Caco-2 (cell line): ENCODE data around the gene EFCAB12. TPM values are rescaled to one million over a fixed set of nuclear protein-coding genes. Genes with fewer than 3 reads are reported as not detected.

Experiments used
- BruUV-seq: library from RNA; stranded (reverse); fragments of 400-500 nt; replicated peaks from 2 replicates; lab custom pipeline; 2021; lab: Mats Ljungman, UMichigan
- CTCF ChIA-PET: fragments of 300-600 bp; sonication (Branson Sonifier 250); formaldehyde crosslinking; loops from one replicate; lab custom pipeline; 2022; ENCODE audit warnings: antibody characterized with exemption; lab: Charles Lee
- POLR2A ChIA-PET: fragments of 300-600 bp; sonication (Branson Sonifier 250); formaldehyde crosslinking; loops from one replicate; lab custom pipeline; 2022; ENCODE audit warnings: antibody characterized with exemption; lab: Charles Lee
- DNase-seq, 2 experiments: peaks; one replicate each; pipeline versions ENCODE4 v3.0.0 to v3.0.0-alpha.2; 2020 to 2022
- H3K27me3 ChIP-seq: replicated peaks from 2 replicates; pipeline ENCODE4 v1.6.0; 2011; ENCODE audit warnings: low read length; ENCODE audit not compliant: control insufficient read depth, insufficient read depth
- H3K36me3 ChIP-seq: 2 replicates; pipeline ENCODE4 v1.5.1; 2011; ENCODE audit warnings: low read length; ENCODE audit not compliant: control insufficient read depth, insufficient read depth
- H3K4me1 ChIP-seq: fragments of 250-450 bp; sonication (Bioruptor Pico); 2 replicates; pipeline ENCODE4 v1.5.1; 2020; ENCODE audit warnings: mild to moderate bottlenecking
- H3K4me3 ChIP-seq: 2 replicates; pipeline ENCODE4 v1.5.1; 2011; ENCODE audit warnings: low read depth, mild to moderate bottlenecking, control low read depth, low read length
- H3K9me3 ChIP-seq: fragments of 250-450 bp; sonication (Bioruptor Pico); 2 replicates; pipeline ENCODE4 v1.5.1; 2020; ENCODE audit warnings: mild to moderate bottlenecking, moderate library complexity
- H3K27ac Mint-ChIP-seq: one replicate; pipeline ENCODE4 v1.8.0; 2022; ENCODE audit warnings: mixed read lengths; ENCODE audit not compliant: unreplicated experiment
- H3K27me3 Mint-ChIP-seq: one replicate; pipeline ENCODE4 v1.8.0; 2022; ENCODE audit warnings: mixed read lengths; ENCODE audit not compliant: insufficient read depth, unreplicated experiment
- H3K36me3 Mint-ChIP-seq: one replicate; pipeline ENCODE4 v1.8.0; 2022; ENCODE audit warnings: mild to moderate bottlenecking, mixed read lengths; ENCODE audit not compliant: insufficient read depth, unreplicated experiment
- H3K4me1 Mint-ChIP-seq: one replicate; pipeline ENCODE4 v1.8.0; 2022; ENCODE audit warnings: low read depth, mixed read lengths; ENCODE audit not compliant: unreplicated experiment
- H3K4me3 Mint-ChIP-seq: one replicate; pipeline ENCODE4 v1.8.0; 2022; ENCODE audit warnings: mild to moderate bottlenecking, moderate library complexity, mixed read lengths; ENCODE audit not compliant: unreplicated experiment
- H3K9me3 Mint-ChIP-seq: one replicate; pipeline ENCODE4 v1.8.0; 2022; ENCODE audit warnings: mixed read lengths; ENCODE audit not compliant: unreplicated experiment
- CTCF ChIP-seq, 2 experiments: fragments of 200-600 bp in 1 of 2; IDR thresholded peaks; 1 replicate in 1 of 2; 2 replicates in 1 of 2; pipeline versions ENCODE4 v1.5.1 to v1.8.0; 2011 to 2022; ENCODE audit warnings: antibody characterized with exemption in 1 of 2, control low read depth in 1 of 2, inconsistent platforms in 1 of 2, low read depth in 1 of 2, low read length in 1 of 2, mild to moderate bottlenecking in 1 of 2, moderate library complexity in 1 of 2; ENCODE audit not compliant: insufficient read depth in 1 of 2, severe bottlenecking in 1 of 2, unreplicated experiment in 1 of 2
- intact Hi-C: fragments of 100-400 bp; cut with micrococcal nuclease; formaldehyde crosslinking; loops from one replicate; pipeline ENCODE4 v1.10.0; 2022; ENCODE audit not compliant: unreplicated experiment
- total RNA-seq: library from RNA; stranded (reverse); gene quantifications from 2 replicates; pipeline ENCODE4 v1.2.3, GENCODE V29; 2022

The EFCAB12 gene
- total RNA-seq, 1 experiment from 2014 or later, result 0.14 TPM

- H3K36me3 Mint-ChIP-seq, result peaks cover 16% of the 10 kb centered on the region
- ChIA-PET POLR2A (no interaction called here), CTCF (no interaction called here)
- H3K27ac Mint-ChIP-seq, result no peak overlapping the region
- H3K27me3 ChIP-seq, result no peaks in the 10 kb centered on the region
- no peaks in the 10 kb centered on the region for H3K4me1 ChIP-seq
- H3K9me3 ChIP-seq, result peaks cover 20% of the 10 kb centered on the region; the same call in 1 of the 2 replicates
- no peak for DNase-seq
- H3K36me3 ChIP-seq, result no peaks in the 10 kb centered on the region
- no peak overlapping the region for H3K4me3 Mint-ChIP-seq
- no peaks in the 10 kb centered on the region for H3K4me1 Mint-ChIP-seq
- H3K9me3 Mint-ChIP-seq, result no peaks in the 10 kb centered on the region
- intact Hi-C loops, result loop anchor here (2.0 to 5.0 kb wide), 5 partner anchors 16 to 245 kb away; partner anchors contain the start of gene MBD4
- no TSS peak for BruUV-seq
- no peak overlapping the region for H3K4me3 ChIP-seq
- H3K27me3 Mint-ChIP-seq, result no peaks in the 10 kb centered on the region
- no peak for TF ChIP-seq CTCF (IDR thresholded peaks at IDR 0.05; ENCODE audit: insufficient read depth in 1 of 2, low read depth in 1 of 2, low read length in 1 of 2, severe bottlenecking in 1 of 2, unreplicated experiment in 1 of 2)
These were observed 46.1 kb downstream of the EFCAB12 start for GRCh38 chr3:129382366-129382765.

GRCh38 chr3:129379582-129380358 lies 48.7 kb downstream of the EFCAB12 start:
- no peak for TF ChIP-seq CTCF (IDR thresholded peaks at IDR 0.05; ENCODE audit: insufficient read depth in 1 of 2, low read depth in 1 of 2, low read length in 1 of 2, severe bottlenecking in 1 of 2, unreplicated experiment in 1 of 2)
- no peaks in the 10 kb centered on the region for H3K36me3 ChIP-seq
- no peak overlapping the region for H3K4me3 ChIP-seq
- H3K27me3 ChIP-seq, result no peaks in the 10 kb centered on the region
- no TSS peak for BruUV-seq
- Mint-ChIP-seq H3K27me3 (no peaks in the 10 kb centered on the region), H3K4me3 (no peak overlapping the region), H3K4me1 (no peaks in the 10 kb centered on the region), H3K9me3 (no peaks in the 10 kb centered on the region), H3K36me3 (peaks cover 5% of the 10 kb centered on the region), H3K27ac (no peak overlapping the region)
- DNase-seq, result no peak
- intact Hi-C loops, result loop anchor here (5.0 kb wide), 4 partner anchors 43 to 248 kb away; partner anchors contain the start of gene MBD4
- peaks cover 20% of the 10 kb centered on the region; the same call in 1 of the 2 replicates for H3K9me3 ChIP-seq
- ChIA-PET POLR2A (no interaction called here), CTCF (no interaction called here)
- no peaks in the 10 kb centered on the region for H3K4me1 ChIP-seq

GRCh38 chr3:129378949-129379348 lies 49.5 kb downstream of the EFCAB12 start:
- H3K36me3 Mint-ChIP-seq, result no peaks in the 10 kb centered on the region
- Histone ChIP-seq H3K4me3 (no peak overlapping the region), H3K9me3 (peaks cover 20% of the 10 kb centered on the region; the same call in 1 of the 2 replicates), H3K27me3 (no peaks in the 10 kb centered on the region), H3K4me1 (no peaks in the 10 kb centered on the region), H3K36me3 (no peaks in the 10 kb centered on the region)
- no peak overlapping the region for H3K4me3 Mint-ChIP-seq
- ChIA-PET CTCF (no interaction called here), POLR2A (no interaction called here)
- H3K4me1 Mint-ChIP-seq, result no peaks in the 10 kb centered on the region
- H3K27me3 Mint-ChIP-seq, result no peaks in the 10 kb centered on the region
- no peaks in the 10 kb centered on the region for H3K9me3 Mint-ChIP-seq
- TF ChIP-seq CTCF (IDR thresholded peaks at IDR 0.05; ENCODE audit: insufficient read depth in 1 of 2, low read depth in 1 of 2, low read length in 1 of 2, severe bottlenecking in 1 of 2, unreplicated experiment in 1 of 2), result no peak
- DNase-seq, result no peak
- no peak overlapping the region for H3K27ac Mint-ChIP-seq
- no TSS peak for BruUV-seq
- intact Hi-C loops, result no loop called here
